ELF-1 (cell line): Measurements from ENCODE around the gene CCDC82.

Experiments
- DNase-seq: peaks from one replicate; pipeline ENCODE4 v3.0.0-alpha.2; 2016; ENCODE audit warnings: low read depth, low spot score

The CCDC82 gene

DNA sequence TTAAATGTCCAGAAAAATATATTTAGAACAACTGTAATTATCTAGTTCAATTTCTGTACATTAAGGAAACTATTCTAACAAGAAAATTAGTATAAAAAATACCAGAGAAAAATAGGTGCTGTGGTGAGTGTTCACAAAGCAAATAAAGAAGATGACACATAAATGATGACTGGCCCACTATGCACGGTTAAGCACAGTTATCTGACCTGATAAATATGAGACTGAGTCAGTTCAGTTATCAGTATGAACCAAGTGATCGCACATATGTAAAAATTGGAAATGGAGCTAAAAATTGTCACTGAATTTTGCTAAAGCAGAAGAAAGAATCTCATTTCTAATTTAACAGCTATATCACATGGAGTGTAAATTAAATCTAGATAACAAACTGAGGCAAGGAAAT is 27.9 kb downstream of the CCDC82 start:
- no peak for DNase-seq

DNA sequence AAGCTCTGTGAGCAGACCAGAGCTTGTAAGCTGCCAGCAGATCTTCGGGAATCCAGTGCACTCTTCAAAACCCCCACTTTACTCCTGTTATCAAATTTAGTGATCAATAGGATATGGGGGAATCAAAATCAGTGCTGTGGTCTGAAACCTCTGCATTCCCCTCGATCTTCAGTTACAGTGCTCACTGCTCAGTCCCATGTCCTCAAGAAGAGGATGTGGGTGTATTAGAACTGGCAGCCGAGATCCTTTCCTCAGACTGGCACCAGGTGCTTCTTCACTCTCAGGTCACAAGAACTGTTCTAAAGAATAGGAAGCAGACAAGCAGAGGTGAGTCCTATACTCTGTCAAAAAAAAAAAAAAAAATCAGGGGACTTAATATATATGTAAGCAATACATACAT is 31.4 kb downstream of the CCDC82 start:
- no peak for DNase-seq

DNA sequence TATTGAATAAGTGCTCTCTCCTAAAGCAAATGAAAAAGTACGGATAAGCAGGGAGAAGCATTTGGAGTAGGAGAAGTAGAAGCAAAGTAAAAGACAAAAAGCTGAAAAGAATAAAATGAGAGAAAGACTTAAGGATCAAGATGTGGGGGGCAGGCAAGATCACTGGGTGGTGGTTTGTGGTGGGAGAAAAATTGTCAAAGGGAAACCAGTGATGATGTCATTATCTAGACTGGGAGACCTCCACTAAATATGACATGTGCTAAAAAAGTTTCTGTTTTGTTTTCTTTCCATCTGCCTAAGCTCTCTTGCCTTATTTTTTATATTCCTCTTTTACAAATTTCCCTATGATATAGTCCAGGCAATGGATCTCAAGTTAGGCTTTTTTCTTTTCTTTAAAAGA is 31.9 kb downstream of the CCDC82 start:
- no peak for DNase-seq

DNA sequence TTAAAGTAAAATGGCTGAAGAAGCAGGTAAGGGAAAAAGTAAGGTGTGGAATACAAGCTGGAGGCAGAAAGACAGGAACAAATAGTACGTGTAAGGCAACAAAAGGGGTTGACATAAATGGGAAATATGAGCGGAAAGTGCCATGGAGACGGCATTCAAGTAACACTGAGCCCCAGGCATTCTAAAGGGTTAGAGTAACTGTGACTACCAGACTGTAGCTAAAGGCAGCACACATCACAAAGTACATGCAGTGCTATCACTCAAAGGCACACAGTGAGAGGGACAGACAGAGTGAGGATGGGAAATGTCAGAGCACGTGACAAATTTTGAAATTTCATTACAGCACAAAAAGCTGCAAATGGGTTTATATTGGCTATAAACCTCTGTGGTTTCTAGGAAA is 32.9 kb downstream of the CCDC82 start:
- DNase-seq = no peak

DNA sequence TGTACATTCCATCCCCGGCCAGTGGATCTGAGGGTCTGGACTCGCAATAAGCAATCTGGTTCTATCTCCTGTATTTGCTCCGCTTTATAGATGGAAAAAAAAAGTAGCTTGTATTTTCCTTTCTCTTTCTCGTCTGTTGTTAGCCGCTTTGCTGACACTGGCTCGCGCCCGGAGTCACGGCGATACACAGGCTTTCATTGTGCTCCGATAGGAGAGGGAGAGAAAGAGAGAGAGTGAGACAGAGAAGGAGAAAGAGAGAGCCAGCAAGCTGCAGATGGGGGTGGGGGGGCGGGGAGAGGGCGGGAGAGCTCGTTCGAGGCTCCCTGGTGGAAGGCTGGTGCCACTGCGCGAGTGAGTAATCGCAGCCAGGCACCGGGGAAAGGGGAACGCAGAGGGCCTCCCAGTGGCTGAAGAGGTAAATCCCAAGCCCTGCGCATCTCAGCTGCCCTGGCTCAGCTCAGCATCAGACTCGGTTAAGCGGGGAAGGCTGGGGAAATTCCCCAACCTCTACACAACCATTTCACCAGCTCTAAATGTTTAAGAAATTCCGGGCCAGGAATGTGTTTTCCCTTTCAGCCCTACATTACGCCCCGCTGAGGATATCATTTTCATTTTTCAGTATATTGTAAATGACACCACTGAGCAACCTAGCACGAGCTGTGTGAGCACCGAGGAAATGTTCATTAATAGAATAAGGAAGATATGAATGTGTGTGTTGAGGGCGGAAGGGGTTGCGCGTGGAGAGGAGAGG is 46.6 kb downstream of the CCDC82 start, which contains the start of gene MAML2:
Gene MAML2 (minus strand): TSS at position 235 of the 751 bp plus-strand sequence. CDS start 1,300 bp downstream, outside the sequence.
- peak; percentile 95 for DNase-seq

DNA sequence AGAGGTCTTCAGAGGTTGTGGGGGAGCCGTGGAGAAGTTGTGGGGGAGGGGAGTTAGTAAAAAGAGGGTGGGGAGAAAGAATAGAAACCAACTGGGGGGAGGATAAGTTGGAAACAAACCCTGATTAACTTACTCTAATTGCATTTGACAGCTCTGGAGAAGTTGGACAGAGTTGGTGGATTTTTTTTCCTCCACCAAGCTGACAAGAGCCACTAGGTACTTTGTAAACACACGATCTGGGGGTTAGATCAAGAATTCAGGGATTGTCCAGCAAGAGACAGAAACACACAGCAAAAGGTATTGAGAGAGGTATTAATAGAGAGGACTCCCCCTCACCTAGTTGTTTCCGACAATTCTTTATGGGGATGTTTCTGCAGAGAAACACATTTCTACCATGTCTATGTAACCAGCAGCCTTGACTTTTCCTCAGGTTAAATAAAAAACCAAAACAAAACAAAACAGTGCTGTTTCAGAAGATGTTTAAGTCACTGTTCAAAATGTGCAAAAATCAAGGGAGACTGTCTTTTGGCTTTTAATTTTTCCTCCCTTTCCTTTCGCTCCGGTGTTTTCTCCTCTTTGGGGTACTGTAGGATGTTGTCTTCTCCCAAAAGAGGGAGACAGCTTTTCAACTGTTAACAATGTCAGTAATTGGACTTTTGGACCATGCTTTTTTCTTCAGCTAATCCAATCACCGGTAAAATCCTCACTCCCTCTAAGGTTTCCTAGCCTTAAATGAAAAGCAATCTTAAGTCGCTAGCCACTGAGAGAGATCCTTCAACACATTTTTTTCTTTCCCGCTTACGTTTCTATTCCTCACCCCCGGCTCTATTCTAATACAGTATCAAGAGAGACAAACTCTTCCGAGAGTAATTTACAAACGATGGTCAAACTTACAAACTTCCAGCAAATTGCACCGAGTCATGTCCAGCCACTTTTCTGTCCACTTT is 47.4 kb downstream of the CCDC82 start:
- no peak for DNase-seq

DNA sequence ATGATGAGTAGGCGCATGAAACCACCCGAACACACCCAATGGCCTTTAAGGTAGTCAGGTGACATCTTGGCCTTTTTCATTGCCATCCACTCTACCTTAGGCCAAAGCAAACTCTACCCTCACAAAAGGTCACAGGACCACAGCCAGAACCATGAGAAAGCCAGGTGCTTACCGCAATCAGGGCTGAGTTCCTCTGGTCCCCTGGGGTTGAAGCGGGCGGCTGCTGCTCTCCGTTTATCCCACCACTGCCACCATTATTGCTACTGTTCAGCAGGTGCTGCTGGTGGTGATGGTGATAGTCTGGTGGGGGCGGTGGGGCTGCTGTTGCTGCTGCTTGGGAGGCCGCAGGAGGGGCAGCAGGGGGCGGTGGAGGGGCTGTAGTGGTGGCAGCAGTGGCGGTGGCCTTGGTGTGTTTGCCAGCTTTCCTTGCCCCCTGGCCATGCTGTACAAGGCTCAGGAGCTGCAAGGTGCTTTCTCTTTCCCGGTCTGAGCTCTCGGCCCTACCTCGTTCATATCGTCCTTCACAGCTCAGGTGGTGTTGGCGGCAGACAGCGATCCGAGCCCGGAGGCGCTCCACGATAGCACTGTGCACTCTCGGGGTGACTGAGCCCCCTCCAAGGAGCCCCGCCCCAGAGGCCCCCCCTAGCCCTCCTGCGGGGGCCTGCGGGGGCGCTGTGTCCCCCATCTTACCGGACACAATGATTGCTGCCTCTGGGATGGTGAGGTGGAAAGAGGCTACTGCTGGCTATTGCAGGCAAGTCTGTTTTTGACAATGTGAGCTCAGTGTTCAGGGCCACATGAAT is 48.3 kb downstream of the CCDC82 start:
- no peak for DNase-seq

DNA sequence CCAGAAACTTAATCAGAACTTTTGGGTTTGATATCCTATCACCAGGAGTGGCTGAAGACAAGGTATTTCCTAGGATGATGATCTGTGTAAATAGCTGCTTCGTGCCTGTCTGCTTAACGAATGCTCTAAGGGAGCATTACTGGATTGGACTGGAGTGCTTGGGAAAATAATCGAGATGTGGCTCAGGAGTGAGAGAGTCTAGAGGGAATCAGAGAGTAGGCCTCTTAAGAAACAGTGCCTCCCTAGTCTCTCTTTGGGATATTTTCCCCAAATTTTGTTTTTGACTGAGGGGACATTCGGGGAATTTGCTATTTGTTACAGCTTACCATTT is 49.2 kb downstream of the CCDC82 start:
- DNase-seq = no peak

DNA sequence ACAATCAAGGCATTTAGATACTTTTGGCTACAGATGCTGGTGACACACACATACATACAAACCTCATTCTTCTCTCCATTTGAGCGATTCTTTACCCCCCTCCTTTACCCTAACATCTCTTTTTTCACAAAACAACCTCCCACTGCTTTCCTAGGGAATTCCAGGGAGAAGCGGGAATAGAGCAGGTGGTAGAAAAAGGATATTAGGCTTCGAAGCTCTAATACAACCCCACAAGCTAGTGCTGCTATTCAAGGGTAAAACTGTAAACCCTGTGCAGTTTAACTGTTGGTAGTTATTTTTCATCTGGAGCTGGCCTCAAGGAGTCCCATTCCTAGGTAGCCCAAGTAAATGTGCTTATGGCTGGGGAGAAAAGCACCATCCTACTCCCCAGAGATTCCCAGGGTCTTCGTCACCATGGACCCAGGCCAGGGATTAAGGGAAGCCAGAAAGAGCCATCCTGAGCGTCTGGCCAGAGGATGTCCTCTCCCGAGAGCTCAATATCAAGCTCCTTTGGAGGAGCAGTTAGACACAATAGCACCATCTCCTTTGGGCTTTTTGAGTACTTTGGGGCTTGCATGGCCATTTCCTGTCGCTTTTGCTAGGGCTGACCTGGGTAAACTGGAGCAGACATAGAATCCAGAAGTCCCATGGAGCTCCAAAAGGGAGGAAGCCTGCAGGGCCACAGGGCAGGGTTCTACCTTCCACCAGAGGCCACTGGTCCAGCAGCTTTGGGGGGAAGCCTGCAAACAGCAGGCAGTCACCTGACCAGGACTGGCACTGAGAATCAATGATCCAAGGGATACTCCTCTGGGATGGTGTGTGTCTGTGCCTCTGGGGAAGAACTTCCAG is 49.8 kb downstream of the CCDC82 start:
- DNase-seq = no peak

DNA sequence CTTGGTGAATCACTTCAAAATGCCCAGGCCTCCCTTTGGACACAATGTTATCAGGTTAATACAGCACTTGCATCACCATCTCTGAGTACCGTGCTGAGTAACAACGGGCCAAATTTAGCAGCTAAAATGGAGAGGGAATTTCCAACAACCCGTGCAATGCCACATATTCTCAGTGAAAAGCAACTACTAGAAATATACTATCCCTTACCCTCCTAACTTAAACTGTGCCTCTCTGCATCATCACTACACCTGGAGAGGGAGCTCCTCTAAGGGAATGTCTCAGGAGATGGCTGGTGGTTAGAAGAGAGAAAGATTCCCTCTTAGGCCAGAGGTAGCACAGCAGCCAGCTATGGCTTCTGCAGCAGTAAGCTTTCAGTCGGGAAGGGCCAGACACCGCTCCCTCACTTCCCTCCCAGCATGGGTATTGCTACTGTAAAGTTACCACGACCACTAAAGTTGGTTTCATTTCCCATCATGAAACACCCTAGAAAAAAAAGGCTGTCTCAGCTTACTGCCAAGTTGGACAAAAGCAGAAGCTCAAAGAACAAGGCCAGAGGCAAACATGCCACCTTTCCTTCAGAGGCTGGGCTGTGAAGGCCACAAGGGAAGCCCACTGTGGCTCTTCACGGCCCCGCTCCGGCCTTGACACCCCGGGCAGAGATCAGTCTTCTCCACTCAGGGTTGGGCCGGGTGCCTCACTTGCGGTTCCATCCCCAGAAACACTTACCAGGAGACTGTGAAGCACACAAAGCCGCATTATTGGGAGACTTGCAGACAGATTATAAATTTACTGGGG is 50.6 kb downstream of the CCDC82 start:
- no peak for DNase-seq

DNA sequence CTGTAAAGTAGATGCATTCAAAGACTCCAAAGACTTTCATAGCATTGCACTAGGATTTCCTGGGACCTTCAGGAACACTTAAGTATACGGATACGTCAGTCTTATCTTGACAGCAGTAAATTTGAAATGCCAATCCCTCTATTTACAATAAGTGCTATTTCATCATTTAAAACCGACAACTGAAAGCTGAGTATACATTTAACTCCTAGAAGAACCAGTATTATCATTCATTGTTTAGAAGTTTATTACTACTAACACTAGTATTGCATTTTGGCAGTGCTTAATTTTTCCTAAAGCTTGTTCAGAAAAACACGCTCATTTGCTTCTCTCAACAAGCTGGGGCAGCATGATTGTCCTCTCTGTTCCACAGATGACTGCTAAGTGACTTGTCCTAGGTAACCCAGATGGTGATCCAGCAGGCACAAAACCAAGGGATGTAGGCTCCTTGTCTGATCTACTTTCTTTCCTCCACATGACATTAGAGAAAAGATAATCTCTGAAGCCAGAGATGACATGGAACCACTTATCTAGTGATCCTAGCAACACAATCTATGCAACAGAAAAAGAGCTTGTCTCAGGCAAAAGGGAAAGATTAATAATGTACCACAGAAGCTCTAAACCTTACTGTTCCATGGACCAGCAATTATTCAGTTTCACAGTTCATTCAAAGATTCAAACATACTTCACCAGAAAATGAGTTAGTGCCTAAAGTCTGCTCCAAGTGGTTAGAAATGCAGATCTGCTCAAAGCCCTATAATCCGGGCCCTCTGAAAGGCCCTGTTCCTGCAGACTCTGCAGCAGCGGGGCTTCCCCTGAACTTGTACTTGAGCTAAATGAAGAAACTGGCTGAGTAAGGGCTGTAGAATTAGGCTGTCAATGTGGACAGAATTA is 51.9 kb downstream of the CCDC82 start:
- DNase-seq = no peak

DNA sequence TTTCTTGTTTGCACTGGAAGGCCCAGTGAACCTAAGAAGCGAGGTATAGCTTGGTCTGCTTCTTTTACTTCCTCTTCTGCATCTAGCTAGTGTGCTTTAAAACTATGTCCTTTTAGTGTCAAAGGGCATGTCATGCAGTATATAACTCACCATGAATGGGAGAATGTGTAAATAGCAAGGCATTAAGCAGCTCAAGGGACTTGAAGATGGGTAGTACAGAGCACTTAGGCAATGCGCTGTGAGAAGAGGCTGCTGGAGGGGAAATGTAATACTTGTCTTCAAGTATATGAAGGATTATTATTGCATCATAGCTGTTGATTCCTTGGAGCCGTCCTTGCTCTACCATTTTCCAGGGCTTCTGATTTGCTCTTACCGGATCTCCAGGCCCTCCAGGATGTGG is 54.3 kb downstream of the CCDC82 start:
- no peak for DNase-seq

DNA sequence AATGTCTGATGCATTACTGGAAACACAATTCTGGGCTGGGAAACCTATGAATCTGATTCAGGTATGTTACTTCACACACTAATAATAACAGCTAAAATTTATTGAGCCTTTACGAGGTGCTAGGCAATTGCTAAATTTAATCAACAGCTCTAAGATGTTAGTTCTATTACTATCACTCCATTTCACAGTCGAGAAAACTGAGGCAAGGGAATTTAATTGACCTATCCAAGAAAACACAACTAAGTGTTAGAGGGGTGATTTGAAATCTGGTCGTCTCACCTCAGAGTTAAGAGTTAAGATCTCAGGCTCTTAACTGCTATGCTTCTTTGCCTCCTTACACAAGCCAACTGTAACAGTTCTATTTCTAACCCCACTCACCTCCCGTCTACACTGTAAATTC is 55.5 kb downstream of the CCDC82 start:
- no peak for DNase-seq

DNA sequence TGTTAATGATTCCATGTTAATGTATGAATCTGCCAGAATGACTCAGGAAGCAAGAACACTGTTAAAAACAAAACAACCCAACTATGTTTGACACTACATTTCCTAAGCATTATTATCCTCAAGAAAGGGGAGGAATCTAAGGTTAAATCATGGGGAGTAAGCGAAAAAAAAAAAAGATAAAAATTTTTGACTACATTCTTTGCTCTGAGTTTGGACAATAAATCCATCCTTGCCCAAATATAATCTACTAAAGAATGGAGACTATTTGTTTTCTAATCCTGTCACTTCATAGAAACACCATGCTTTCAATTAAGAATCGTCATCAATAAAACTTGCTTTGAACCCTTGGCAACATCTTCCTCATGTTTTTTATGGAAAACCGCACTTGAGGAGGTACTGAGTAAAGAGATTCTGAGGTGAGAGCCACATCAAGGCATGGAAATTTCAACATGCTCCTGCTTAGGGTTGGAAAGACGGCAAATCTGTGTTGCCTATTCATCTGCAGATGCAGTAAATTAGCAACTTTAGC is 56.5 kb downstream of the CCDC82 start:
- DNase-seq = no peak

DNA sequence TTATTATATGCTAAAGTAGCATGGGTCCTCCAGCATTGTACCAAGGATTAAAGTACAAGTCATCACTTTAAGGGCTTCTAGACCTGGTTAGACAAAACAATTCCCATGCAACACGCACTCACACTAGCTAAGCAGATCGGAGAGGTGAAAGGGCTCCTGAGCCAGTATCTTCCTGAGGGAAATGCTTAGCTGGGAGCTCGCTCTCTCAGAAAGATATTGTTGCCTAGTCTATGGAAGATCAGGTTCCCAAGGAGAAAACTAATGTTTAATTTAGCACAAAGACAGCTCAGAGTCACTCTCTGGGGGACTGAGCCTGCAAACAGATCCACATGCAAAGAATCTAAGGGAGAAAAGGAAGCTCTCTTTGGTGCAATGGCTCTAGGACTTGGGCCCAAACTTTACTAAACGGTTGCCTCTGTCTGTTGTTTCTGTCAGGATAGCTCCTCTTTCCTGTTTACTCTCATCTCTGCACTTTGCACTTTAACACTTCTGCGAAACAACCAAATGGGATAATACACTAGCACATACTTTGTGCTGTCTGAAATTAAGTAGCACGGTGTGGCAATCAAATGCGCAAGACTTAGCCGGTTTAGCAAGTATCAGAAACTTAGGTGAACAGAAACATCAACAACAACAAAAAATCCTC is 57.5 kb downstream of the CCDC82 start:
- DNase-seq = no peak

DNA sequence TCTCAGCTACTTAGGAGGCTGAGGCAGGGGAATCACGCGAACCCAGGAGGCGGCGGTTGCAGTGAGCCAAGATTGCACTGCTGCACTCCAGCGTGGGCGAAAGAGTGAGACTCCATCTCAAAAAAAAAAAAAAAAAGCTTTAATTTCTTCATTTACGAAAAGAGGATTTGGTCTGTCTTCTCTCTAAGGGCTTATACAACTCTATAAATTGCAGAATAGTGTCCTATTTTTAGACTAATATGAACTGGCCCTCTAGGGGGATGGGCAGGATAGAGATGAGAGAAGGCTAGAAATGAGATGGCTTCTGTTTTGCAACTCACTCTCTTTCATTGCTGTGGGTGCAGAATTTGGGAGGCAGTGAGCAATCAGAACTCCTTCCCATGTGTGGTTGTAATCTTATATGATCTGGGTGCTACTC is 58.0 kb downstream of the CCDC82 start:
- no peak for DNase-seq

DNA sequence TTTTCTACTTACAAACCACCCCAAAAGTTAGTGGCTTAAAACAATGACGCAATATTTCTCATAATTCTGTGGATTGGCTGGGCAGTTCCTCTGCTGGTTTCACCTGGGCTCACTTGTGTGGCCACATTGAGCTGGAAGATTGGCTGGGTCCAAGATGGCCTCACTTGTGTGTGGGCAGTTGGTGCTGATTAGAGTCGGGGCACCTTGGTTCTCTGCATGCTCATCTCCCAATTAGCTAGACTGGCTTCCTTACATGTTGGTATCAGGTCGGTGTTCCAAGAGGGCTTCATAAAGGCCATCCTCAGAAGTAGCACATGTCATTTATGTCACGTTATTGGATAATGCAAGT is 59.2 kb downstream of the CCDC82 start:
- no peak for DNase-seq

DNA sequence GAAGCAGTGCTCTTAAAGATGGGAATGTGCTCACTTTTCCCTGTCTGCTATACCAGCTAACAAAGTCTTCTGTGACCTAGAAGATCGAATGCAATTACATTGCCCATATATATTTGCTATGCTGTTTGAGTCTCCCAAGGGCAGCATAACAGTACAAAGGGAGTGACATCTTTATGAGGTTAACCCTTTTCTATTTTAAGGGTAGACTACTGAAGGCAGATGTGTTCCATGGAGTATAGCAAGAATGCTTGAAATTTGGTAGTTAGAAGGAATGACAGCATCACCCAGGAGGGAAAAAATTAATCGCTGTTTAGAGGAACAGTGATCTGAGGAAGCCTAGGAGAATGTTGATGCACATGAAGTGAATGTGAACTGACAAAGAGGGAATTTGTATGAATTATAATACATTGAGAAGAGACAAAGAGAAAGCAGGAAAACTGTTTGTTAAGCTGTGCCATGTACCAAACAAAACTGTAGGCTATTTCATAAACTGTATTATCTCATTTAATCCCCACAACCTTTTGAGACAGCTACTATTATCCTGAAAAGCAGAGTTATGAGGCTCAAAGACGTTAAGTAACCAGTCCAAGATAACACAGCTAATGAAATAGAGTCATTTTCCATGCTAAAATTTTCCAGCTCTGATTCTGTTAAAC is 59.7 kb downstream of the CCDC82 start:
- DNase-seq = no peak
